ENCODE measurements around the gene GNB1. TPM values are rescaled to one million over a fixed set of nuclear protein-coding genes. Genes with fewer than 3 reads are reported as not detected.

The GNB1 gene
- total RNA-seq, 1 experiment from 2014 or later = 135 TPM

GRCh38 chr1:1779320-1779675 is 111.6 kb downstream of the GNB1 start:
- DNase-seq = no peak
- Histone ChIP-seq H3K27me3 (ENCODE audit: control insufficient read depth, insufficient read depth, low read length) (no peaks in the 10 kb centered on the region), H3K36me3 (replicated peaks; ENCODE audit: control insufficient read depth, insufficient read depth, low read length) (no peaks in the 10 kb centered on the region; the same call in none of the 2 replicates), H3K4me3 (ENCODE audit: insufficient read depth, low read depth, low read length) (peak overlapping the region; percentile 98)

GRCh38 chr1:1778663-1779319 is 112.1 kb downstream of the GNB1 start:
- H3K27me3 ChIP-seq (ENCODE audit: control insufficient read depth, insufficient read depth, low read length) = no peaks in the 10 kb centered on the region
- H3K4me3 ChIP-seq (ENCODE audit: insufficient read depth, low read depth, low read length) = peak overlapping the region; percentile 98
- no peaks in the 10 kb centered on the region; the same call in none of the 2 replicates for H3K36me3 ChIP-seq (replicated peaks; ENCODE audit: control insufficient read depth, insufficient read depth, low read length)
- peak; percentile 96 for DNase-seq

- DNase-seq = peak; percentile 95
- H3K36me3 ChIP-seq (replicated peaks; ENCODE audit: control insufficient read depth, insufficient read depth, low read length) = no peaks in the 10 kb centered on the region; the same call in none of the 2 replicates
- peak within 1 kb of the TSS; percentile 98 for H3K4me3 ChIP-seq (ENCODE audit: insufficient read depth, low read depth, low read length)
- H3K27me3 ChIP-seq (ENCODE audit: control insufficient read depth, insufficient read depth, low read length) = no peaks in the 10 kb centered on the region
Observed at GRCh38 chr1:1777950-1778662, 112.8 kb downstream of the GNB1 start, which contains the start of gene NADK. TSS of gene NADK (minus strand) at chr1:1778470. CDS start at chr1:1765406, 13,064 bp downstream.

- Histone ChIP-seq H3K4me3 (ENCODE audit: insufficient read depth, low read depth, low read length) (peak overlapping the region; percentile 98), H3K36me3 (replicated peaks; ENCODE audit: control insufficient read depth, insufficient read depth, low read length) (no peaks in the 10 kb centered on the region; the same call in none of the 2 replicates), H3K27me3 (ENCODE audit: control insufficient read depth, insufficient read depth, low read length) (no peaks in the 10 kb centered on the region)
- no peak for DNase-seq
Observed at GRCh38 chr1:1777583-1777899, 113.3 kb downstream of the GNB1 start.

GRCh38 chr1:1776672-1777582 is 114.0 kb downstream of the GNB1 start:
- peak overlapping the region; percentile 98 for H3K4me3 ChIP-seq (ENCODE audit: insufficient read depth, low read depth, low read length)
- H3K27me3 ChIP-seq (ENCODE audit: control insufficient read depth, insufficient read depth, low read length) = no peaks in the 10 kb centered on the region
- no peak for DNase-seq
- H3K36me3 ChIP-seq (replicated peaks; ENCODE audit: control insufficient read depth, insufficient read depth, low read length) = no peaks in the 10 kb centered on the region; the same call in none of the 2 replicates

GRCh38 chr1:1775327-1776226 is 115.3 kb downstream of the GNB1 start:
- H3K4me3 ChIP-seq (ENCODE audit: insufficient read depth, low read depth, low read length) = no peak overlapping the region
- no peaks in the 10 kb centered on the region for H3K27me3 ChIP-seq (ENCODE audit: control insufficient read depth, insufficient read depth, low read length)
- peak; percentile 67 for DNase-seq
- H3K36me3 ChIP-seq (replicated peaks; ENCODE audit: control insufficient read depth, insufficient read depth, low read length) = no peaks in the 10 kb centered on the region; the same call in none of the 2 replicates

- DNase-seq = no peak
- Histone ChIP-seq H3K27me3 (ENCODE audit: control insufficient read depth, insufficient read depth, low read length) (no peaks in the 10 kb centered on the region), H3K4me3 (ENCODE audit: insufficient read depth, low read depth, low read length) (no peak overlapping the region), H3K36me3 (replicated peaks; ENCODE audit: control insufficient read depth, insufficient read depth, low read length) (no peaks in the 10 kb centered on the region; the same call in none of the 2 replicates)
Observed at GRCh38 chr1:1773874-1774273, 117.0 kb downstream of the GNB1 start.

- H3K27me3 ChIP-seq (ENCODE audit: control insufficient read depth, insufficient read depth, low read length) = no peaks in the 10 kb centered on the region
- no peak overlapping the region for H3K4me3 ChIP-seq (ENCODE audit: insufficient read depth, low read depth, low read length)
- no peak for DNase-seq
- peaks cover 2% of the 10 kb centered on the region for H3K36me3 ChIP-seq (replicated peaks; ENCODE audit: control insufficient read depth, insufficient read depth, low read length)
Observed at GRCh38 chr1:1771096-1771495, 119.8 kb downstream of the GNB1 start.

GRCh38 chr1:1770102-1770501 is 120.8 kb downstream of the GNB1 start:
- Histone ChIP-seq H3K36me3 (replicated peaks; ENCODE audit: control insufficient read depth, insufficient read depth, low read length) (peaks cover 2% of the 10 kb centered on the region; the same call in 1 of the 2 replicates), H3K4me3 (ENCODE audit: insufficient read depth, low read depth, low read length) (no peak overlapping the region), H3K27me3 (ENCODE audit: control insufficient read depth, insufficient read depth, low read length) (no peaks in the 10 kb centered on the region)
- DNase-seq = no peak

GRCh38 chr1:1768249-1768992 is 122.5 kb downstream of the GNB1 start:
- H3K27me3 ChIP-seq (ENCODE audit: control insufficient read depth, insufficient read depth, low read length) = no peaks in the 10 kb centered on the region
- no peak overlapping the region for H3K4me3 ChIP-seq (ENCODE audit: insufficient read depth, low read depth, low read length)
- DNase-seq = no peak
- peaks cover 6% of the 10 kb centered on the region for H3K36me3 ChIP-seq (replicated peaks; ENCODE audit: control insufficient read depth, insufficient read depth, low read length)

GRCh38 chr1:1764876-1765470 is 125.9 kb downstream of the GNB1 start:
- no peak overlapping the region for H3K4me3 ChIP-seq (ENCODE audit: insufficient read depth, low read depth, low read length)
- H3K27me3 ChIP-seq (ENCODE audit: control insufficient read depth, insufficient read depth, low read length) = no peaks in the 10 kb centered on the region
- H3K36me3 ChIP-seq (replicated peaks; ENCODE audit: control insufficient read depth, insufficient read depth, low read length) = peaks cover 19% of the 10 kb centered on the region
- no peak for DNase-seq

GRCh38 chr1:1763657-1764621 is 126.9 kb downstream of the GNB1 start:
- Histone ChIP-seq H3K4me3 (ENCODE audit: insufficient read depth, low read depth, low read length) (no peak overlapping the region), H3K27me3 (ENCODE audit: control insufficient read depth, insufficient read depth, low read length) (no peaks in the 10 kb centered on the region), H3K36me3 (replicated peaks; ENCODE audit: control insufficient read depth, insufficient read depth, low read length) (peaks cover 20% of the 10 kb centered on the region)
- no peak for DNase-seq
